GM12874 (cell line): ENCODE results near the gene CCDC69.

Experiments
- CTCF ChIP-seq: IDR thresholded peaks from 2 replicates; pipeline ENCODE4 v1.5.1; 2011; ENCODE audit warnings: low read depth, mild to moderate bottlenecking, control low read depth, low read length, moderate library complexity; ENCODE audit not compliant: insufficient read depth

The CCDC69 gene

GRCh38 chr5:151234476-151235238 is 10.8 kb upstream of the CCDC69 start:
- TF ChIP-seq CTCF, result no peak

GRCh38 chr5:151233616-151234085 is 9.8 kb upstream of the CCDC69 start:
- no peak for TF ChIP-seq CTCF

- no peak for TF ChIP-seq CTCF
These were observed 7.5 kb upstream of the CCDC69 start for GRCh38 chr5:151231359-151231758.

GRCh38 chr5:151230048-151230680 is 6.3 kb upstream of the CCDC69 start:
- no peak for TF ChIP-seq CTCF

GRCh38 chr5:151228986-151229385 is 5.1 kb upstream of the CCDC69 start:
- TF ChIP-seq CTCF, result no peak

- TF ChIP-seq CTCF, result no peak
These were observed 4.1 kb upstream of the CCDC69 start for GRCh38 chr5:151227918-151228447.

GRCh38 chr5:151225475-151225874 is 1.6 kb upstream of the CCDC69 start:
- no peak for TF ChIP-seq CTCF
